CD4-positive, alpha-beta T cell treated with Interleukin-15 for 4 hours (primary cell): ENCODE data around the gene ITPA.

ENCODE experiments used
- DNase-seq: peaks from one replicate; pipeline ENCODE4 v3.0.0-alpha.2; 2020; ENCODE audit warnings: low spot score

Gene ITPA

DNA sequence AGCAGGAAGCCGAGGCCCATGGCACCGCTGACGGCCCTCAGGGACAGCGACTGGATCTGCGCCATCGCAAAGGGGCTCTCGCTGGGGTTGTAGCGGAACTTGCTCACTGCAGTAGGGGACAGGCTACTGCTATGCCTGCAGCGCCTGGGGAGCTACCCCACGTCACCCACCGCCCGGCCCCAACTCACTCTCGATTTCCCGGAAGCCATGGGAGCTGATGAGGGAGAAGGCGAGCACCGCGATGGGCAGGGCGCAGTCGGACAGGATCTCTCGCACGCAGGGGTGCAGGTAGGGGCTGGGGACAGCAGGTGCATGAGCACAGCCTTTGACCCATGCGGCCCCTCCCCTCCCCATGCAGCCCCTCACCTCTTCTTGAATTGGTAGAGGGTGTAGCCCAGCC lies 19.9 kb downstream of the ITPA start:
- DNase-seq, result no peak

DNA sequence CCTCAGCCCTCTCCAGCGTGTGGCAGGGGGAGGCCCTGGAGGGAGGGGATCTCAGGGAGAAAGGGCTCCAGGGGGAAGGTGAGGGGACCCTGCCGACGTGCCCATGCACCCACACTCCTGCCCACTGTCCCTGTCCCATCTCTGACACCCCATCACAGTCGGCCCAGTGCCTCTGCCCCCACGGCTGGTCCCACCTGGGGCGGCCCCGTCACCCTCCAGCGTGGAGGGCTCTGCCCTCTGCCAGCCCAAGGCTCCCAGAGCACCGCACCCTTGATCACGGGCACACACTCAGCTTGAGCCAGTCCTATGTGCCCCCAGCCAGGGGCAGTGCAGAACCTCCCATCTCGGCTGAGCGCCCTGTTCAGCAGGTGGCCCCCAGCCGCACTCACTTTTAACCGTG lies 20.5 kb downstream of the ITPA start:
- no peak for DNase-seq

GRCh38 chr20:3231116-3231515 lies 21.8 kb downstream of the ITPA start:
- no peak for DNase-seq

DNA sequence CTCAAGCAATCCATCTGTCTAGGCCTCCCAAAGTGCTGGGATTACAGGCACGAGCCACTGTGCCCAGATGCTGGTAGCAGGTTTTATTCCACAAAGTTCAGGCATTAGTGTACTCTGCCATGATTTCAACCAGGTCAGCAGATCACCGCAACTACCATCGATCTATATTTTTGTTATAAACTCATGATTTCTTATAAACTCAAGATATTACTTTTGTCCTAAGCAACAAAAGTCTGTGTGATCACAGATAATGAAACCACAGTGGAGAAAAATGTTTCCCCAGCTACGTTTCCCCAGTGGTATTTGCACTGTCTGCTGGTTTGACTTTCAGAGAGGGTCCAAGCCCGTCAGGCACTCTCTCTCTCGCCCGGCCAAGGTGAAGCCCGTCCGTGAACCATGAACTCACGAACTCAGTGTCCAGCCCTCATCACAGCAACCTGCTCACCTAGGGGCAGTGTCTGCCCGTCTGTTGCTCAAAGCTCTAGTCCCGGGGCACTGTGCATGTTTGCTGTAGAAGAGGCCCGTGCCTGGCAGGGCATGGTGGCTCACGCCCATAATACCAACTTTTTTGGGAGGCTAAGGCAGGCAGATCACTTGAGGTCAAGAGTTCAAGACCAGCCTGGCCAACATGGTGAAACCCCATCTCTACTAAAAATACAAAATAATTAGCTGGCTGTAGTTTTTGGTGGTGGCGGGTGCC lies 22.7 kb downstream of the ITPA start:
- no peak for DNase-seq

GRCh38 chr20:3233131-3233990 lies 24.1 kb downstream of the ITPA start:
- DNase-seq, result no peak

DNA sequence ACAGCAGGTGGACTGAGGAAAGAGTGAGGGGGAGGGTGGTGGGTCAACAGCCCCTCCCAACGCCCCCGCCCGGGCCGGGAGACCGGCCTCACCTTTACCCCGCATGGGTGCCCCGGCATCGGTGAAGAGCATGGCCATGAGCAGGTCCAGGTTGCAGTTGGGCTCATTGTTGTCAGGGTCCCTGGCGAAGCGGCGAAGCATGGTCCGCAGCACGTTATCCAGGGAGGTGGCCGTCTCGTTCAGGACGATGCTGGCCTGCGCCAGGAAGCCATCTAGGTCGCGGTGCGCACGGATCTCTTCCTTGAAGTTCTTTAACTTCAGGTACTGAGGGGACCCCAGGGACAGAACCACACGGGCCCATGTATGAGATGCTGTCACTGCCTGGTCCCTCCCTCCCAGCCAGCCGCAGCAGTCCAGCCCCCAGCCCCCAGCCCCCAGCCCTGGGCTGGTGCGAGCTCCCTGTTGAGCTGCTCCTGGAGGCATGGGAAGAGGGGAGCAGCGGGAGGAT lies 24.7 kb downstream of the ITPA start:
- no peak for DNase-seq

DNA sequence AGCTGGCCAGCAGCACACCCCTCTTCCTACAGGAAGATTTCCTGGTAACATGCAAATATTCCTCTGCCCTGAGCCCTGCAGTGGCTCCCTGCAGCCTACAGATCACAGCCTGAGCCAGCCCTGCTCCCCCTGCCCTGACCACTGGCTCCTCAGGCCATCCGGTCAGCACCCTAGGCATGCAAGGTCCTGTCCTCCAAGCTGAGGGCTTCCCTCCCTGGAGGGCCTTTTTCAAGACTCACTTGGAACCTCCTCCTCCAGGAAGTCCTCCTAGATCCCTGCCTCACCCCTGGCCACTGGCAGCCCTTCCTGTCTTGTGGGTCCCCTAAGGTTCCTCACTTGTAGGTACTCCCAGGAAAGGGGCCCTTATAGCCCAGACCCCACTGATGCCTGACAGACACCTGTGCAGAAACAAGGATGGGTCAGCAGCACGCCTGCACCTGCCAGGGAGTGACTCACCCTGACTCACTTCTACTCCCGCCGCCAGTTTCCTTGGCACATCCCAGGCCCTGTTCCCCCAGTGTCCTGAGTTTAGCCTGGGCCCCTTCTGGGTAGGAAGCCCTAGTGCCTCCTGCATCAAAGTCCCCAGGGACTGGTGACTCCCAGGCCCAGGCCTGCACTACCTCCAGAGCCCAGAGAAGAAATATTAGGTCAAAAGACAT lies 26.5 kb downstream of the ITPA start:
- no peak for DNase-seq

DNA sequence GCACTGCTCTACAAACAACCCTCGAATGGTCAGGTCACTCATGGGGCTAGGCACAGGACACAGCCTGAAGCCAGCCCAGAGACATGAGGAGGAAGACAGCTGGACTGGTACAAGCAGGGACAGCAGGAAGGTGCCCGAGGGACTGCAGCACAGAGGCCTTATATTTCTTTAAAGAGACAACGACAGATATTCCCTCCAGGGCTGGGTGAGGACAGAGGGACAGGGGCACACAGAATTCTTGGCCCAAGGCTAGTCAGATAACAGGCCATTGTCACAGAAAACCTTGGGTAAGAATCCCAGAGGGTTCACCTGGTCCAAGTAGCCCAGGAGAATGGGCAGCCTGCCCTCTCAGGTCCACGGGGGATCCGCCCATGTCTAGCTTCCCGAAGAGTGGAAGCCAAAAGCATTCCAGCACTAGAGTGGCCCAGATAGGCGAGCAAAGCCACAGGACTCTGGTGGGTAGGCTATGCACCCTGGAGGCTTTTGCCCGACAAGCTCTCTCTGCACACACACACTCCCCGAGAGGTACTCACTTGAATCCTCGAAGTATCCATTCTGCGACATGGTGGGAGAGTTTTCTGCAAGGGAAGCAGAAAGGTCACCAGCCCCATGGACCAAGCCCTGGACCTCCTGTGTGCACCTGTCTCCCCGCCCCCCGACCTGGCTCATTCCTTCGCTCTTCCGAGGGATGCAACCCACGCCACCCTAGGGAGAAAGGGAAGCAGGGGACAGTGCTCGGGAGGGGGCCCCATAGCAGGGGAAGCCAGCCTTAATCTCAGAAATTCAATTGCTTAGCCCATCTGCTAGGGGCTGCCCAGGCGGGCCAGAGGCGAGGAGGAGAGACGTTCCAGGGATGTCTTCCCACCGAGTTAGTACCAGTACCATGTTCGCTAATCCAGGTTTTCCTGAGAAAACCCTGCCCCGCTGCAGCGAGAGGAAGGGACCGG lies 28.0 kb downstream of the ITPA start:
- no peak for DNase-seq

GRCh38 chr20:3237958-3238615 lies 28.8 kb downstream of the ITPA start:
- no peak for DNase-seq

DNA sequence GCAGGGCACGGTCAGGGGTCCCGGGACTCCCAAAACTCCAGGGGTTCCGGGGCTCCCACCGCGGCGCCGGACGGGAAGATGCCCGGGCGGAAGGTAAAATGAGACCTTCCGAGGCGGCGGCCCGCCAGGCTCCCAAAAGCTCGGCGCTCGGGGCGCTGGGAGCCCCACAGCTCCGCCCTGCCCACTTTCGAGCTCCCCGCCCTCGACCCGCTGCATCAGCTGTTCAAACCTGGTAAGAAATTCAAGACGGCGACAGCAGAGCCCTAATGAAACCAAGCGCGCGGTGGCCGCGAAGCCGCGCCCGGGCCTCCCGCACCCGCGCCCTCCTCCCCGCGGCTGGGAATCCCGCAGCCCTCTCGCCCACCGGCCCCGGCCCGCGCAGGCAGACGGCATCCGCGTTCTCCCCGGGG lies 29.3 kb downstream of the ITPA start:
- peak; percentile 37 for DNase-seq

DNA sequence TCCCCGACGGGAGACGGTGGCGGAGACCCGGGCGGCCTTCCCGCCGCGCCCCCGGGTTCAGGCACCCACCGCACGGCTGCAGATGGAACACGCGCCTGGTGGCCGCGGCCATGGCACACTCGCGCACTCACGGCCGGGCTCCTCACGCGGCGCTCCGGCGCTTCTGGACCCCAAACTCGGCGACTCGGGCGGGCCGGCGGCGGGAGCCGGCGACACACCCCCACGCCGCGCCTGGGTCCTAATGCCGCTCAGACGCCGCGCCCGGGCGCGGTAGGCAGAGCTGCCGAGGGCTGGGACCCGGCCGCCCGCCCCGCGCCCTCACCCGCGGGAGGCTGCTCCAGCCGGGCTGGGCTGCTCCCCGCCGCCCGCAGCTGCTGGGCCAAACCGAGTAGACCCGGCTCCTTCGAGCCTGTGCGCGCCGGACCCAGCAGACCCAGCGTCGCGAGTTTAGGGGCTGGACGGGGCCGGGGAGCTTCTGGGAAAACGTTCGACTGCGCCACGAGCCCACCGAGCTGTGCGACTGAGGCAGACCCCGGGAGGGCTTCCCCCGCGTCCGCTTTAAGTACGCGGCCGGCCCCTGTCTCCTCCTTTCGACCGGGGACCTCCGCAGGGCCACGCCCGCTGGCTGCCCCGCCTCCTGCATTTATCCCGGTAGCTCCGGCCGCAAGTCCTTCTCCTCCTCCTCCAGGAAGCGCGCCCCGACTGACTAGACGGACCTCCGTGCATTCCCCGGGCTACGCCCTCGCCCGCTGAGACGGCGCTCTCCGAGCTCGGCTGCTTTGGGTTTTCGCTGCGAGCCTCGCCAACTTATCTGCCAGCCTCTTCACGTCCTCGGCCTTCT lies 29.9 kb downstream of the ITPA start, which contains the start of gene SLC4A11:
TSS of gene SLC4A11 (minus strand) at position 165 of the 841 bp plus-strand sequence. CDS start at position 112, 53 bp downstream.
- peak; percentile 25 for DNase-seq

DNA sequence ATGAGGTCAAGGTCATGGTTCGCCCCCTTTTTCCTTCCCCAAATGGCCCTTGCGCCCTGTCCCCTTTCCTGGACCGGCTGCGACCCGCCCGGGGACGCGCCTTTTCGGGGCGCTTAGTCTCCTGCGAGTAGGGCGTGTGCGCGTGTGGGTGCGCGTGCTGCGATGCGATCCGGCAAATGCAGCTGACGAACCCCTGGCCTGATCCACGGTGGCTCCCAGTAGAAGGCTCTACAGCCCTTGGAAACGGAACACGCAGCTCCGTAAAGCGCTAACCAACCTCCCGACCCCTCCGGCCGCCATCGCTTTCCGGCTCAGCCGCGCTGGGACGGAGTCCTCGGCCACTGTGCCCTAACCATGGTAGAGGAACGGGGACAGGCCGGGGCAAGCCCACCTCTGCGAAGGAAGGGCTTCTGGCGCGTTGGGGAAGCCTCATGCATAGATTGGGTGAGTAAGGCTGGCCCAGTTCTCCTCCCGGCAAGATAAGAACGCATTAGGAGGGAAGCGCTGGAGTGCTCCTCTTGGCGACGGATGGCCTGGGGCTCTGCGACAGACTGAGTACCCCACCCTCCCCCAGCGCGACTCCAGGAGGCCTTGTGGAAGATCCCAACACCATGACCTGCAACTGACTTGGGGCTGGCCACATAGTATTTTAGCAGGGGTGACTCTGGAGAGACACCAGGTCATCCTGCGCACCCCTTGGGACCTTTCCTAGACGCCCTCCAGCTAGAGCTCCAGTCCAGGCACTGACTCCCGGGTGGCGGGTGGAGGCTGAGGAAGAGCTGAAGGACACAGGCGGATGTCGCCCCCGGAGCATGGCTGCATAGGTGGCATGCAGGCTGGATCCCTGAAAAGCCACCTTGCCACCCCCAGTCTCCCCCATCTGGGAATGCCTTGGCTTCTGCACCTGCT lies 30.8 kb downstream of the ITPA start:
- DNase-seq, result no peak

DNA sequence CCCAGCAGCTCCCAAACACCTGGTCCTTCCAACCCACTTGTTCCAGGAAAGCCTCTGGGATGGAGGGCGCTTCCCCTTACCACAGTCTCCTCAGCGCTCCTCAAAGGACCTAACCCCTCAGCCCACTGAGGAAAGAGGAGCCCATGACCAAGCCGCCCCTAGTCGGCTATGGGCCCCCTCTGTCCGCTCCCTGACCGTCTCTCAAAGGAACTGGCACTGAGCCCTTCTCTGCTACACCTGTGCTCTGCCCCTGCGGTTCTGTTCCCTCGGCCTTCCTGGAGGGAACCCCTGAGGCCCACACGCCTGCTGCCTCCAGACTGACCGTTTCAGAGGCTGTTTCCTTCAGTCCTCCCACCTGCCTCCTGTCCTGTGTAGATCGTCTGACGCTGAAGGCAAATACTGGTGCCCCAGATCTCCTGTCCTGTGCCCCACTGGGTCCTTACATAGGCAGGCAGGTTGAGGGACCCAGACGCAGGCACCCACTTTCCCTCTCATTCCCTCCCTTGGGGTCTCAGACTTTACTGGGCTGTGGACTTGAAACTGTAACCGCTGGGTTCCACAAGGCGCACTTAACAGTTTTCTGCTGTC lies 31.6 kb downstream of the ITPA start:
- no peak for DNase-seq

GRCh38 chr20:3242172-3242692 lies 32.9 kb downstream of the ITPA start:
- DNase-seq, result no peak

DNA sequence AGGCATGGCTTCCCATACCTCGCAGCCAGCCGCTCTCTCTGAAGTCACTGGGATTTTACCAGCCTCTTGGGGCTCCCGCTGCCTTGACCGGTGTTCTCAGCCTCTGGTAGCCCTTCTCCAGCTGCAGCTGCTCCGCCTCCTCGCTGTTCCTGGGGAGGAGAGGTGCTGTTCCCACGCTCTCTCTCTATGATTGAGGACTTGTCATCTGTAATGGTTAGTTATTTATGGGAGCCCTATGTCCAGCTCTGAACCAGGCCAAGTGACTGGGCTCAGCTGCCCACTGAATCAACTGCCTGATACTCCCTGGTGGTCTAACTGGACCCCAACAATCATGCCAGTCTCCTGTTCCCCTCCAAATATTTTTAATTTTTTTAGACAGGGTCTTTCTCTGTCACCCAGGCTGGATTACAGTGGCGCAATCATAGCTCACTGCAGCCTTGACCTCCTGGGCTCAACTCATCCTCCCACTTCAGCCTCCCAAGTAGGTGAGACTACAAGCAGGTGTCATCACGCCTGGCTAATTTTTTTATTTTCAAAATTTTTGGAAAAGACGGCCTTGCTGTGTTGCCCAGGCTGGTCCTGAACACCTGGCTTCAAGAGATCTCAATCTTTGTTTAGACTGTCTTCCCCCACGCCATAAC lies 34.5 kb downstream of the ITPA start:
- no peak for DNase-seq

- no peak for DNase-seq
These were observed 35.3 kb downstream of the ITPA start for GRCh38 chr20:3244613-3245012.

- DNase-seq, result no peak
These were observed 35.9 kb downstream of the ITPA start for GRCh38 chr20:3245156-3245555.

- DNase-seq, result no peak
These were observed 36.4 kb downstream of the ITPA start for GRCh38 chr20:3245711-3246110.
